Aorta (tissue), 5 donors: ENCODE data around the gene KCTD10. TPM values are rescaled to one million over a fixed set of nuclear protein-coding genes. Genes with fewer than 3 reads are reported as not detected.
A peak's percentile ranks its signal among the peaks of the same experiment; 100 is the strongest.

Source experiments
- ATAC-seq: fragments of 200-7000 bp; cut with Tn5 transposase; one replicate; pipeline ENCODE4 v1.9.1; 2022; ENCODE audit warnings: moderate library complexity; ENCODE audit not compliant: low FRiP score
- DNase-seq, 2 donors: peaks; one replicate each; pipeline ENCODE4 v3.0.0-alpha.2; 2020
- H3K27ac ChIP-seq, 2 donors: one replicate each; pipeline ENCODE4 v1.5.1; 2013; ENCODE audit warnings: low read length in 2 of 2, mild to moderate bottlenecking in 2 of 2, moderate library complexity in 2 of 2, control low read depth in 1 of 2, inconsistent platforms in 1 of 2, low read depth in 1 of 2
- H3K27me3 ChIP-seq, 2 donors: one replicate each; pipeline ENCODE4 v1.6.1; 2013; ENCODE audit warnings: control low read depth in 1 of 2, low read length in 1 of 2, mild to moderate bottlenecking in 1 of 2, moderate library complexity in 1 of 2; ENCODE audit not compliant: insufficient read depth in 2 of 2, control insufficient read depth in 1 of 2
- H3K36me3 ChIP-seq, 2 donors: one replicate each; pipeline ENCODE4 v1.6.1; 2013; ENCODE audit warnings: control low read depth in 1 of 2, low read length in 1 of 2, mild to moderate bottlenecking in 1 of 2; ENCODE audit not compliant: insufficient read depth in 2 of 2, control insufficient read depth in 1 of 2
- H3K4me1 ChIP-seq, 2 donors: one replicate each; pipeline ENCODE4 v1.6.1; 2013; ENCODE audit warnings: low read length in 2 of 2, control low read depth in 1 of 2, mild to moderate bottlenecking in 1 of 2, moderate library complexity in 1 of 2; ENCODE audit not compliant: insufficient read depth in 2 of 2, control insufficient read depth in 1 of 2
- H3K4me3 ChIP-seq, 2 donors: one replicate each; pipeline ENCODE4 v1.5.1; 2013; ENCODE audit warnings: low read length in 2 of 2, control low read depth in 1 of 2, mild to moderate bottlenecking in 1 of 2
- H3K9me3 ChIP-seq: one replicate; pipeline ENCODE4 v1.6.1; 2013; ENCODE audit warnings: mild to moderate bottlenecking, low read length; ENCODE audit not compliant: control insufficient read depth
- WGBS, 2 donors: extraction: QIAGEN DNeasy Blood & Tissue Kit; methylation state at CpG; one replicate each; pipeline ENCODE4 v1.1.7; 2013; 5-methylcytosine and 5-hydroxymethylcytosine counted together
- intact Hi-C, 2 donors: fragments of 100-400 bp; cut with DNase I; formaldehyde crosslinking; loops; one replicate each; pipeline versions ENCODE4 v1.14.2 to v1.15.0; 2022
- polyA plus RNA-seq, 2 donors: library from polyadenylated mRNA; stranded (reverse); fragments of 200-250 nt; gene quantifications; one replicate each; pipeline ENCODE4 v1.2.3, GENCODE V29; 2013
- total RNA-seq, 2 donors: library from RNA; stranded (reverse); fragmentation: NEBNext Ultra II Directional; extraction: Animal tissue kit (Norgen Biotek cat#: 25700); gene quantifications; one replicate each; pipeline ENCODE4 v1.2.1, GENCODE V29; 2021
- donor health status: healthy with polysubstance abuse.
- donor health status: Bipolar disorder and iron deficiency.
- donor health status: DM: no; HTN: no; CAD: no.
- donor health status: DM: no; HTN: no; CAD: no.
- donor health status: DM: yes; HTN: yes; CAD: no.

KCTD10 gene
- total and polyA plus RNA-seq, 4 donors: 79.7 to 199 (median 164) TPM

DNA sequence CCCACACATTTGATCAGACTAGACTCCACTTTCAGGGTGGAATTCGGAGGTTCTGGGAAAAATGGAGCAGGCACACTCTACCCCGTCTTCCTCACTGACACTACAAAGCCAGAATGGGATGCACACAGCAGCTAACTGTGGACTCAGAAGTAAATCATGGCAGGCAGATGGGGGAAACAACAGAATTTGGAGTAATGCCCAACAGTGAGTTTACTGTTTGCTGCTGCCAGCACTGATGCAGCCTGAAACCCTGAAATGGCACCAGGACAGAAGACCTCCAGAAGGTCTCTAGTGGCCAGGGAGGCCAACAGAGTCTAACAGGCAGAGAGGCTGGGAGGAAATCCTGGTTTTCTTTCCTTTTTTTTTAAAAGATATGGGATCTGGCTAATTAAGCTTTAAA lies 24.6 kb downstream of the KCTD10 start:
- no peak for ATAC-seq
- intact Hi-C loops: no loop called here
- no peaks in the 10 kb centered on the region for H3K4me1 ChIP-seq
- WGBS, 2 donors: 75 to 77% methylated on average over 2 of the region's 2 CpGs
- H3K4me3 ChIP-seq: no peak overlapping the region
- H3K36me3 ChIP-seq: peaks cover 4 to 15% of the 10 kb centered on the region in 2 donors
- no peak for DNase-seq
- no peaks in the 10 kb centered on the region for H3K27me3 ChIP-seq
- no peaks in the 10 kb centered on the region for H3K9me3 ChIP-seq
- H3K27ac ChIP-seq: no peak overlapping the region

GRCh38 chr12:109451400-109451799 lies 25.7 kb downstream of the KCTD10 start:
- no peaks in the 10 kb centered on the region for H3K27me3 ChIP-seq
- H3K9me3 ChIP-seq: no peaks in the 10 kb centered on the region
- H3K4me3 ChIP-seq: no peak overlapping the region
- ATAC-seq: no peak
- 68 to 69% methylated on average over 23 of the region's 23 CpGs for whole genome bisulfite sequencing, 2 donors
- DNase-seq: no peak
- intact Hi-C loops: no loop called here
- H3K27ac ChIP-seq: peak overlapping the region in 1 of 2 donors; percentile 54
- H3K36me3 ChIP-seq: peaks cover 4 to 15% of the 10 kb centered on the region in 2 donors
- no peaks in the 10 kb centered on the region for H3K4me1 ChIP-seq

- Histone ChIP-seq H3K27ac (no peak overlapping the region), H3K4me1 (no peaks in the 10 kb centered on the region), H3K36me3 (peaks cover 4 to 15% of the 10 kb centered on the region in 2 donors), H3K4me3 (no peak overlapping the region), H3K9me3 (no peaks in the 10 kb centered on the region), H3K27me3 (no peaks in the 10 kb centered on the region)
- 10 to 15% methylated on average over 4 of the region's 4 CpGs for WGBS, 2 donors
- peak; percentile 47 for ATAC-seq
- no peak for DNase-seq
- intact Hi-C loops: no loop called here
These were observed 26.1 kb downstream of the KCTD10 start for GRCh38 chr12:109450980-109451379.

GRCh38 chr12:109449845-109450532 lies 27.1 kb downstream of the KCTD10 start:
- intact Hi-C loops: no loop called here
- peaks cover 4 to 11% of the 10 kb centered on the region in 2 donors for H3K36me3 ChIP-seq
- no peaks in the 10 kb centered on the region for H3K4me1 ChIP-seq

DNA sequence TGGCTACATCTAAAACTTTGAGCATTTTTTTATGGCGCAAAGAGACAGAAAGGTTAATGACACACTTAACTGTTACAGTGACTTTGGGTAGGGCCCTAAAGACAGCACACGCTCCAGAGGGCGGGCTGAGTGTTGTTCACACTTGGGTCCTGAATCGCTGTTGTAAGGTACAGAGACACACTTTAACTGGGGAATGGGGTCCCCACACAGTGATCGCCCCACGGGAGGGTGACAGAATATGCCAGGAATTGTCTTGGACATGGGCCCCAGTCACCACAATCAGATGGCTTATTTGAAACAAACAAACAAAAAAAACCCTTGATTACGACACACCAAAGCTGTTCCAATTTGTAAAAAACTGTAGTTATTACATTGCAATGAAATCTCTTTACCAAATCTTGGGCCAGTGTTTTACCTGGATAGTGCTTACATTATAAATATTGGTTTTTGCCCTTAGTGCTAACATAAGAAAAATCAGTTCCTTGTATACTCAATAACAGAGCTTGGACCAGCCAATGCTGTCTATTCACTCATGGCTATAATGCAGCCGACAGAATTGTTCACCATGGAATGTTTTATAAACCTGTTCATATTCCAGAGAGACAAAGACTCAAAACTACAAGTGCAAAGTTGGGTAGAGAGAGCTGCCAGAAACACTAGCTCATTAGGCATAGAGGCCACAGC lies 28.3 kb downstream of the KCTD10 start:
- H3K27me3 ChIP-seq: no peaks in the 10 kb centered on the region
- intact Hi-C loops: no loop called here
- no peak overlapping the region for H3K27ac ChIP-seq
- H3K4me3 ChIP-seq: no peak overlapping the region
- H3K36me3 ChIP-seq: peaks cover 4 to 8% of the 10 kb centered on the region in 2 donors
- 86 to 91% methylated on average over 8 of the region's 8 CpGs for WGBS, 2 donors
- DNase-seq: no peak
- no peaks in the 10 kb centered on the region for H3K4me1 ChIP-seq
- no peaks in the 10 kb centered on the region for H3K9me3 ChIP-seq
- ATAC-seq: no peak

More at GRCh38 chr12:109449845-109450532, 27.1 kb downstream of the KCTD10 start:
- Histone ChIP-seq H3K9me3 (no peaks in the 10 kb centered on the region), H3K4me3 (no peak overlapping the region), H3K27me3 (no peaks in the 10 kb centered on the region), H3K27ac (no peak overlapping the region)
- ATAC-seq (peak; percentile 19), DNase-seq (no peak)
- WGBS, 2 donors: 77 to 79% methylated on average over 16 of the region's 16 CpGs

DNA sequence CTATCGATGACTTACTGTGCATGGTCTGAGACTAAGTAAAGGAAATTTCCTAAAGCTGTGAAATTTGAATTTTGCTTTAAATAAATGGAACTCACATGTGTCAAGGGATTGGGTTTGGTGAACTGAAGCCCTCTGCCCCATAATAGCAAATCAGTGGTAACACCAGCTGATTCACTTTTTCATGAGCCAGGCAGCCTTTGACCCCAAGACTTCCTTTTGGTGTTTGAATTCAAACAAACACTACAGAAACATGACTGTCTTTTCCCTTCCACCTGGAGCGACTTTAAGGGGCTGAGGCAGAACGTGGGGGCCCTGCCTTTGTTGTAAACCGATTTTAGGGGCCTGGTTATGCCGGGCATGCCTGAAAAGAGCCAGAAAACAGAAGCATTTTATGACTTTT lies 28.8 kb downstream of the KCTD10 start:
- no peak overlapping the region for H3K27ac ChIP-seq
- ATAC-seq (no peak), DNase-seq (no peak)
- intact Hi-C loops: no loop called here
- H3K36me3 ChIP-seq: peaks cover 0 to 5% of the 10 kb centered on the region in 2 donors
- H3K4me3 ChIP-seq: no peak overlapping the region
- WGBS, 2 donors: 59 to 65% methylated on average over 5 of the region's 5 CpGs
- H3K4me1 ChIP-seq: no peaks in the 10 kb centered on the region
- no peaks in the 10 kb centered on the region for H3K27me3 ChIP-seq
- H3K9me3 ChIP-seq: no peaks in the 10 kb centered on the region

DNA sequence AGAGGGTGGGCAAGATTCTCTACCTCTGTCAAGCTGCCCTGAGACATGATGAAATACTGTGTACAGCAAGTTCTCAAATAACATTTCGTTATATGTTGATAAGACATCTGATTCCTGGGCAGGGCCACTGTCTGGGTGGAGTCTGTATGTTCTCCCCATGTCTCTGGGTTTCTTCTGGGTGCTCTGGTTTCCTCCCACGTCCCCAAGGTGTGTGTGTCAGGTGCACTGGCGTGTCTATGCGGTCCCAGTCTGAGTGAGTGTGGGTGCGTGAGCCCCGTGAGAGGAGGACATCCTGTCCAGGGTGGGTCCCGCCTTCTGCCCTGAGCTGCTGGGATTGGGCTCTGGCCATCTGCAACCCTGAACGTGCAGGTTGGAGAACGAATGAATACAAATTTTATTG lies 29.6 kb downstream of the KCTD10 start:
- Histone ChIP-seq H3K9me3 (no peaks in the 10 kb centered on the region), H3K27ac (no peak overlapping the region), H3K4me3 (no peak overlapping the region), H3K4me1 (no peaks in the 10 kb centered on the region), H3K36me3 (peaks cover 0 to 4% of the 10 kb centered on the region in 2 donors), H3K27me3 (no peaks in the 10 kb centered on the region)
- intact Hi-C loops: no loop called here
- DNase-seq (no peak), ATAC-seq (no peak)
- 80 to 81% methylated on average over 9 of the region's 9 CpGs for WGBS, 2 donors

DNA sequence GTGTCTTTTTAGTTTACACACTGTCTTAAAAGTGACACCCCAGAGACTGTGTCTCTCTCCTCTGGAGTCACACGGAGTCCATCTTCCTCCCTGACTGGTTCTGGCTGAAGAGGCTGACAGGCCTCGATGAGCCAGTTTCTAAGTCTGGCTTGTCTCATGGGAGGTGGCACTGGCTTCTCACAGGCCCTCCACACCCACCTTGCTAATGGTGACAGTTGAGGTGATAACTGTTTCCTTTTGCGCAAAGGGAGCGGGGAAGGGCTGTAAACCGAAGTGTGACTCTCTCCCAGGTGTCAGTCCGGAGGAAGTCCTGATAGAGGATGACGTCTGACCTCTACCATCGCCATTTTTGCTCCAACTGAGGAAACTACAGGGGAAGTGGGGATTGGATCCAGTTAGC lies 30.2 kb downstream of the KCTD10 start:
- H3K4me1 ChIP-seq: no peaks in the 10 kb centered on the region
- no peaks in the 10 kb centered on the region for H3K27me3 ChIP-seq
- no peak overlapping the region for H3K27ac ChIP-seq
- no peak for ATAC-seq
- no peak overlapping the region for H3K4me3 ChIP-seq
- intact Hi-C loops: no loop called here
- no peaks in the 10 kb centered on the region for H3K9me3 ChIP-seq
- no peak for DNase-seq
- 74 to 78% methylated on average over 8 of the region's 8 CpGs for WGBS, 2 donors
- H3K36me3 ChIP-seq: peaks cover 0 to 2% of the 10 kb centered on the region in 2 donors

DNA sequence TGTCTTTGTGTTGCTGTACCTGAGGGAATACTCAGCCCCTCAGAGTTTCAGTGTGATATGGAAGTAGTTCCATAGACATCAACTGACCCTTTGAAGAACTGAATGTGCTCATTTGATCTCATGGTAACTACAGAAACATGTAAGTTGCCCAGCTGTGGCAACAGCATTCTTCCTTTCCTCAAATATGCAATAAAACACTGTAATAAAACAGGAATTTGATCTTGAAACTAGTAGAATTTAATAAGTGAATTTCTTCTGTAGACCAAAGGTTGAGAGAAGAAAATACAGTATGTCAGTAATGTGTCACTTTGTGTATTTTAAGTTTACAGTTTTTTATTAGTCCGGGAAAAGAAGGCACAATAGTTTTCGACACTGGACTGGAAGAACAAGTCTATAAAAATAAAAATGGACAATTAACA lies 31.9 kb downstream of the KCTD10 start:
- intact Hi-C loops: no loop called here
- Histone ChIP-seq H3K27ac (no peak overlapping the region), H3K27me3 (no peaks in the 10 kb centered on the region), H3K9me3 (no peaks in the 10 kb centered on the region), H3K4me3 (no peak overlapping the region), H3K36me3 (no peaks in the 10 kb centered on the region), H3K4me1 (no peaks in the 10 kb centered on the region)
- ATAC-seq: no peak
- DNase-seq: no peak
- 61 to 67% methylated on average over 2 of the region's 2 CpGs for WGBS, 2 donors
